A673 (cell line): ENCODE data around the gene PPM1E. TPM values are rescaled to one million over a fixed set of nuclear protein-coding genes. Genes with fewer than 3 reads are reported as not detected.

Source experiments
- BruUV-seq: library from RNA; stranded (reverse); fragments of 400-500 nt; replicated peaks from 2 replicates; lab custom pipeline; 2021; lab: Mats Ljungman, UMichigan
- CTCF ChIA-PET: fragments of 300-600 bp; sonication (Branson Sonifier 250); formaldehyde crosslinking; loops from one replicate; lab custom pipeline; 2022; ENCODE audit warnings: antibody characterized with exemption; lab: Charles Lee
- POLR2A ChIA-PET: fragments of 300-600 bp; sonication (Branson Sonifier 250); formaldehyde crosslinking; loops from one replicate; lab custom pipeline; 2022; ENCODE audit warnings: antibody characterized with exemption; ENCODE audit not compliant: low non-redundant PET; lab: Charles Lee
- DNase-seq: peaks from one replicate; pipeline ENCODE4 v3.0.0-alpha.2; 2015; ENCODE audit warnings: low spot score
- H3K27ac ChIP-seq: fragments of 200-600 bp; sonication (generic); 2 replicates; pipeline ENCODE4 v1.5.1; 2016; ENCODE audit warnings: mixed run types, low read depth, mild to moderate bottlenecking, mixed read lengths, antibody characterized with exemption, low read length; ENCODE audit not compliant: poor library complexity, severe bottlenecking
- H3K27me3 ChIP-seq: fragments of 200-600 bp; sonication (generic); replicated peaks from 2 replicates; pipeline ENCODE4 v1.6.1; 2017; ENCODE audit warnings: mixed run types, low read depth, mild to moderate bottlenecking, mixed read lengths, antibody characterized with exemption, low read length; ENCODE audit not compliant: insufficient read depth, poor library complexity
- H3K36me3 ChIP-seq: fragments of 200-600 bp; sonication (generic); 2 replicates; pipeline ENCODE4 v1.6.1; 2016; ENCODE audit warnings: mixed run types, mild to moderate bottlenecking, mixed read lengths, antibody characterized with exemption, low read length; ENCODE audit not compliant: insufficient read depth, poor library complexity, severe bottlenecking
- H3K4me1 ChIP-seq: fragments of 200-600 bp; sonication (generic); 2 replicates; pipeline ENCODE4 v1.6.1; 2017; ENCODE audit warnings: mixed run types, mild to moderate bottlenecking, mixed read lengths, antibody characterized with exemption, low read length; ENCODE audit not compliant: insufficient read depth, poor library complexity, severe bottlenecking
- H3K4me3 ChIP-seq: fragments of 200-600 bp; sonication (generic); 2 replicates; pipeline ENCODE4 v1.5.1; 2016; ENCODE audit warnings: low read depth, mixed run types, mild to moderate bottlenecking, mixed read lengths, low read length; ENCODE audit not compliant: poor library complexity, severe bottlenecking
- H3K9me3 ChIP-seq: fragments of 200-600 bp; sonication (generic); 2 replicates; pipeline ENCODE4 v1.6.1; 2016; ENCODE audit warnings: mixed run types, low read depth, mild to moderate bottlenecking, mixed read lengths, antibody characterized with exemption, low read length; ENCODE audit not compliant: poor library complexity, severe bottlenecking
- EZH2 ChIP-seq: fragments of 200-600 bp; sonication (generic); IDR thresholded peaks from 2 replicates; pipeline ENCODE4 v1.6.1; 2017; ENCODE audit warnings: borderline replicate concordance, low read depth, mild to moderate bottlenecking, mixed read lengths, antibody characterized with exemption, low read length; ENCODE audit not compliant: poor library complexity, severe bottlenecking
- intact Hi-C: fragments of 100-400 bp; cut with micrococcal nuclease; formaldehyde crosslinking; loops from one replicate; pipeline ENCODE4 v1.10.0; 2022; ENCODE audit not compliant: unreplicated experiment
- total RNA-seq: library from RNA; stranded (reverse); gene quantifications from 2 replicates; pipeline ENCODE4 v1.2.3, GENCODE V29; 2021
- TF ChIP-seq, protein P1 (sequence below): fragments of 300-800, 200-600 bp; sonication (generic); conservative IDR thresholded peaks from 2 replicates; pipeline ENCODE4 v1.5.1; 2017; ENCODE audit warnings: low read depth, mild to moderate bottlenecking, antibody characterized with exemption, low read length, moderate library complexity, mixed read lengths

Gene PPM1E
- total RNA-seq, 1 experiment from 2014 or later = 6.0 TPM

DNA sequence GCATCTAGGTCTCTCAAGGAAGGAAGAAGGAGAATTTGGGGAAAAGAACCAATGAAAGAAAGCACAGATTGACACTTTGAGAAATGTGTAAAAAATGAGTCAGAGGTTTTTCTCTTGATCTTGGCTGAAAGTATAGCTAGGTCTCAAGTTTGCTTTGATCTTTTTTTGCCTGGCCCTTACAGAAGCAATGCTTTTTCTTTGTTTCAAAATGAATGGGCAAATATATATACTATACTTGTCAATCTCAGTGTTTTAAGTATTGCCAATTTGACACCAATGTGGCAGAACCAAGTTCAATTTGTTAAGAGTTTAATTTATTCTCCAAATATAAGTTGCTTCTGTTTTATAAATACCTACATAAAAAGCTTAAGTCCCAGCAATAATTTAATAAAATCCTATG is 119.6 kb downstream of the PPM1E start:
- no peaks in the 10 kb centered on the region for H3K9me3 ChIP-seq
- H3K27ac ChIP-seq = no peak overlapping the region
- intact Hi-C loops = no loop called here
- TF ChIP-seq, protein P1, sequence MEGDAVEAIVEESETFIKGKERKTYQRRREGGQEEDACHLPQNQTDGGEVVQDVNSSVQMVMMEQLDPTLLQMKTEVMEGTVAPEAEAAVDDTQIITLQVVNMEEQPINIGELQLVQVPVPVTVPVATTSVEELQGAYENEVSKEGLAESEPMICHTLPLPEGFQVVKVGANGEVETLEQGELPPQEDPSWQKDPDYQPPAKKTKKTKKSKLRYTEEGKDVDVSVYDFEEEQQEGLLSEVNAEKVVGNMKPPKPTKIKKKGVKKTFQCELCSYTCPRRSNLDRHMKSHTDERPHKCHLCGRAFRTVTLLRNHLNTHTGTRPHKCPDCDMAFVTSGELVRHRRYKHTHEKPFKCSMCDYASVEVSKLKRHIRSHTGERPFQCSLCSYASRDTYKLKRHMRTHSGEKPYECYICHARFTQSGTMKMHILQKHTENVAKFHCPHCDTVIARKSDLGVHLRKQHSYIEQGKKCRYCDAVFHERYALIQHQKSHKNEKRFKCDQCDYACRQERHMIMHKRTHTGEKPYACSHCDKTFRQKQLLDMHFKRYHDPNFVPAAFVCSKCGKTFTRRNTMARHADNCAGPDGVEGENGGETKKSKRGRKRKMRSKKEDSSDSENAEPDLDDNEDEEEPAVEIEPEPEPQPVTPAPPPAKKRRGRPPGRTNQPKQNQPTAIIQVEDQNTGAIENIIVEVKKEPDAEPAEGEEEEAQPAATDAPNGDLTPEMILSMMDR = no peak
- TF ChIP-seq EZH2 = no peak
- no peaks in the 10 kb centered on the region for H3K4me1 ChIP-seq
- CTCF ChIA-PET = no interaction called here
- no TSS peak for BruUV-seq
- H3K27me3 ChIP-seq = no peaks in the 10 kb centered on the region
- no peaks in the 10 kb centered on the region for H3K36me3 ChIP-seq
- POLR2A ChIA-PET = no interaction called here
- no peak overlapping the region for H3K4me3 ChIP-seq
- no peak for DNase-seq

DNA sequence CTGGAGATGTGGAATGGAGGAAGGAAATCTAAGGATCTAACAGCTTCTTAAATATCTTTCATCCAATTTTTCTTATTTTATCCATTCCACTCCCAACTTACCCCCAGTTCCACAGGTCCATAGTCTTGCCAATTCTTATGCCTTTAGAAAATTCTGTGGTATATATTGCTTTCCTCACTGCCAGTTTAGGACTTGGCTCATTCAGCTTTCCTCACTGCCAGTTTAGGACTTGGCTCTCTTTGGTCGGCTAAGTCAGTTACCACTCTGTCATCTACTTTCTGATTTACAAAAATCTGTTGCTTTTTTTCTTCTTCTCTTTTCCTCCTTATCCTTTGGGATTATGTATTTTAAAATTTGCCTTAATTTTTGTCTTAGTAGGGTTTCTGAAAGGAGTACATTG is 128.5 kb downstream of the PPM1E start:
- CTCF ChIA-PET = no interaction called here
- no peaks in the 10 kb centered on the region for H3K9me3 ChIP-seq
- no peak overlapping the region for H3K27ac ChIP-seq
- TF ChIP-seq, protein P1 = no peak
- no peak for TF ChIP-seq EZH2
- POLR2A ChIA-PET = no interaction called here
- no peaks in the 10 kb centered on the region for H3K4me1 ChIP-seq
- BruUV-seq = no TSS peak
- H3K4me3 ChIP-seq = no peak overlapping the region
- intact Hi-C loops = no loop called here
- H3K36me3 ChIP-seq = no peaks in the 10 kb centered on the region
- DNase-seq = no peak
- H3K27me3 ChIP-seq = no peaks in the 10 kb centered on the region

DNA sequence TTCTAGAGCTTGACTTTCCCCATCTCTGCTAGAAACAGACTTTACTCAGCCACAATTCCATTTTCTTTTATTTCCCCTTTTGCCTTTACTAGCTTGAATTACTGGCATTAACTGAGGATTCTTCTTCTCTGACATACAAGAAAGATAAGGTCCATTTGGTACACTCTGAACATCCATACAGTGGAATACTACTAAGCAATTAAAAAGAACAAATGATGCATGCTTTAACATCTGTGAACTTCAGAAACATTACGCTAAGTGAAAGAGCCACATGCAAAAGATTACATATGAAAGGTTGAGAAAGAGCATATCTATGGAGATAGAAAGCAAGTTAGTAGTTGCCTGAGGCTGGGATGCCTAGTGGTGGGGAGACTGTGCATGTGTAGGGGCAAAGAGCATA is 130.9 kb downstream of the PPM1E start:
- Histone ChIP-seq H3K27ac (no peak overlapping the region), H3K4me1 (no peaks in the 10 kb centered on the region), H3K27me3 (no peaks in the 10 kb centered on the region), H3K4me3 (no peak overlapping the region), H3K36me3 (no peaks in the 10 kb centered on the region), H3K9me3 (no peaks in the 10 kb centered on the region)
- CTCF ChIA-PET = no interaction called here
- BruUV-seq = no TSS peak
- no peak for DNase-seq
- TF ChIP-seq, protein P1 = no peak
- no peak for TF ChIP-seq EZH2
- intact Hi-C loops = no loop called here
- POLR2A ChIA-PET = no interaction called here
